CD14-positive monocyte (primary cell): Measurements from ENCODE around the gene TEPSIN. TPM values are rescaled to one million over a fixed set of nuclear protein-coding genes. Genes with fewer than 3 reads are reported as not detected.

ENCODE experiments used
- DNase-seq, 3 donors: peaks; one replicate each; pipeline ENCODE4 v3.0.0-alpha.2; 2011 to 2022
- H2AFZ ChIP-seq: 2 replicates; pipeline ENCODE4 v1.6.0; 2012; ENCODE audit warnings: mild to moderate bottlenecking, low read depth, low read length, inconsistent platforms; ENCODE audit not compliant: insufficient read depth, poor library complexity, severe bottlenecking
- H3K27ac ChIP-seq, 2 donors: 1 replicate in 1 of 2; 2 replicates in 1 of 2; pipeline ENCODE4 v1.5.1; 2012 to 2013; ENCODE audit warnings: low read length in 2 of 2, control low read depth in 1 of 2, inconsistent platforms in 1 of 2, low read depth in 1 of 2, mild to moderate bottlenecking in 1 of 2
- H3K27me3 ChIP-seq, 2 donors: one replicate each; pipeline versions ENCODE4 v1.6.0 to v1.6.1; 2011 to 2013; ENCODE audit warnings: low read length in 2 of 2; ENCODE audit not compliant: control insufficient read depth in 2 of 2, insufficient read depth in 2 of 2
- H3K36me3 ChIP-seq, 2 donors: replicated peaks in 1 of 2; 1 replicate in 1 of 2; 2 replicates in 1 of 2; pipeline versions ENCODE4 v1.5.1 to v1.6.1; 2012 to 2013; ENCODE audit warnings: low read length in 2 of 2, control low read depth in 1 of 2, inconsistent platforms in 1 of 2, mild to moderate bottlenecking in 1 of 2; ENCODE audit not compliant: insufficient read depth in 2 of 2, control insufficient read depth in 1 of 2
- H3K4me1 ChIP-seq, 2 donors: 1 replicate in 1 of 2; 2 replicates in 1 of 2; pipeline versions ENCODE4 v1.5.1 to v1.6.1; 2012 to 2013; ENCODE audit warnings: low read length in 2 of 2, control low read depth in 1 of 2, inconsistent platforms in 1 of 2, mild to moderate bottlenecking in 1 of 2, moderate library complexity in 1 of 2; ENCODE audit not compliant: insufficient read depth in 2 of 2, control insufficient read depth in 1 of 2
- H3K4me2 ChIP-seq: replicated peaks from 2 replicates; pipeline ENCODE3; 2012; ENCODE audit warnings: low read length, moderate library complexity, mild to moderate bottlenecking; ENCODE audit not compliant: poor library complexity, severe bottlenecking; ENCODE audit errors: extremely low read depth
- H3K4me3 ChIP-seq, 3 experiments: fragments of 200-600 bp in 1 of 3; sonication (generic) in 1 of 3; replicated peaks in 1 of 3; 1 replicate in 2 of 3; 2 replicates in 1 of 3; pipeline ENCODE4 v1.5.1; 2011 to 2013; ENCODE audit warnings: low read length in 3 of 3, mild to moderate bottlenecking in 3 of 3, control low read depth in 2 of 3, low read depth in 2 of 3, inconsistent platforms in 1 of 3, moderate library complexity in 1 of 3
- H3K79me2 ChIP-seq: 2 replicates; pipeline ENCODE4 v1.6.0; 2012; ENCODE audit warnings: mild to moderate bottlenecking, control low read depth, inconsistent platforms, low read length, moderate library complexity; ENCODE audit not compliant: insufficient read depth
- H3K9ac ChIP-seq: 2 replicates; pipeline ENCODE4 v1.6.0; 2017; ENCODE audit warnings: low read length, mild to moderate bottlenecking; ENCODE audit not compliant: insufficient read depth, poor library complexity, severe bottlenecking
- H3K9me3 ChIP-seq, 2 donors: replicated peaks in 1 of 2; 1 replicate in 1 of 2; 2 replicates in 1 of 2; pipeline versions ENCODE4 v1.5.1 to v1.6.1; 2012 to 2013; ENCODE audit warnings: low read length in 2 of 2, control low read depth in 1 of 2; ENCODE audit not compliant: control insufficient read depth in 1 of 2, insufficient read depth in 1 of 2
- H4K20me1 ChIP-seq: 2 replicates; pipeline ENCODE4 v1.6.0; 2012; ENCODE audit warnings: mild to moderate bottlenecking, low read length, control low read depth, moderate library complexity; ENCODE audit not compliant: insufficient read depth
- H3K27ac Mint-ChIP-seq, 7 donors: one replicate each; pipeline ENCODE4 v1.8.0; 2020; ENCODE audit warnings: mild to moderate bottlenecking in 7 of 7, mixed read lengths in 7 of 7, moderate library complexity in 6 of 7, inconsistent platforms in 2 of 7
- H3K27me3 Mint-ChIP-seq, 3 donors: one replicate each; pipeline ENCODE4 v1.8.0; 2021 to 2022; ENCODE audit warnings: low read depth in 3 of 3, mild to moderate bottlenecking in 3 of 3, mixed read lengths in 3 of 3, moderate library complexity in 3 of 3, inconsistent platforms in 1 of 3
- H3K36me3 Mint-ChIP-seq, 2 donors: one replicate each; pipeline ENCODE4 v1.8.0; 2020; ENCODE audit warnings: mixed read lengths in 2 of 2, inconsistent platforms in 1 of 2, mild to moderate bottlenecking in 1 of 2
- H3K4me1 Mint-ChIP-seq: one replicate; pipeline ENCODE4 v1.8.0; 2020; ENCODE audit warnings: mild to moderate bottlenecking, mixed read lengths
- H3K4me3 Mint-ChIP-seq, 2 donors: one replicate each; pipeline ENCODE4 v1.8.0; 2020; ENCODE audit warnings: mild to moderate bottlenecking in 2 of 2, mixed read lengths in 2 of 2, moderate library complexity in 1 of 2
- H3K9me3 Mint-ChIP-seq, 7 donors: one replicate each; pipeline ENCODE4 v1.8.0; 2020 to 2022; ENCODE audit warnings: mixed read lengths in 7 of 7, mild to moderate bottlenecking in 6 of 7, moderate library complexity in 6 of 7, inconsistent platforms in 2 of 7
- WGBS: methylation state at CpG from one replicate; pipeline ENCODE4 v1.1.5; 2013; ENCODE audit warnings: missing lambda C conversion rate; ENCODE audit not compliant: insufficient coverage; 5-methylcytosine and 5-hydroxymethylcytosine counted together
- intact Hi-C, 2 donors: fragments of 100-400 bp; cut with micrococcal nuclease; formaldehyde crosslinking; loops; one replicate each; pipeline versions ENCODE4 v1.15.0 to v1.15.1; 2023
- polyA plus RNA-seq, 3 donors: library from polyadenylated mRNA; depleted of rRNA in 1 of 3; unstranded in 2 of 3; stranded (reverse) in 1 of 3; fragments of 300-500 nt in 2 of 3; fragments of >200 nt in 1 of 3; fragmentation: Illumina TruSeq in 2 of 3; gene quantifications; 1 replicate in 2 of 3; 2 replicates in 1 of 3; pipeline ENCODE4 v1.2.3, GENCODE V29; 2012 to 2021
- TF ChIP-seq, protein P1 (sequence below): fragments of 200-600 bp; IDR thresholded peaks from one replicate; pipeline ENCODE4 v1.8.0; 2022; ENCODE audit warnings: antibody characterized with exemption, mild to moderate bottlenecking

TEPSIN gene
- polyA plus RNA-seq, 3 donors, result 3.4 to 136 (median 4.5) TPM

DNA sequence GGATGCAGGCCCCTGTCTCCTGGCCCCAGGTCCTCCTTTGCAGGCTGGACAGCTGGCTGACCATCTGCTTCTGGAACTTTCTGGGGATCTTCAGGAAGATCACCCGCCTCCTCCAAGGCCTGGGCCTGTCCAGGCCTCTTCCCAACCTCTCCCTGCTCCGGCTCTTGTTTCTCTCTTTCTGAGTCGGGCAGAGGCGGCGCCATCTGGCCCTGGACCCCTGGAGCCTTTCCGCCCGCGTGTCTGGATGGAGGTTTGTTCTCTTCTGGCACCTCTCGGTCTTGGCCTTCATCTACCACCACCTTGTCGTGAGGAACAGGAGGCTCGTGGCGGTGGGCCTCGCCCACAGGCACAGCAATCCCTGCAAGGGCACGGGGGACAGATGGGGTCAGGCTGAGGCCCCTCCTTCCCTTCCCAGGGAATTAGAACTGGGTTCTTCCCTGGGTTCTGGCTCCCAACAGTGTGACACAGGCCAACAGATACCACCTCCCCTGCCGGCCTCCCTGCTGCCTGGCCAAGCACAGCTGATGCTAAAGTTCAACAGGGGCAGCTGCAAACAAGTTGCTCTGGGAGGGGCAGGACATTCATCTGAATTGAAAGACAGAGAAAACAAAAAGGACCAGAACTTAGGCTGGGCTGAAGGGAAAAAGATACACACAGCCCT, 13.6 kb upstream of the TEPSIN start:
- Histone ChIP-seq H3K36me3 (peaks cover 47 to 64% of the 10 kb centered on the region in 2 donors), H3K9me3 (no peaks in the 10 kb centered on the region), H3K4me3 (no peak overlapping the region), H3K9ac (no peak overlapping the region), H4K20me1 (peaks cover 79% of the 10 kb centered on the region), H3K79me2 (peaks cover 22% of the 10 kb centered on the region), H3K27me3 (no peaks in the 10 kb centered on the region), H3K4me1 (peaks cover 18 to 22% of the 10 kb centered on the region in 2 donors), H3K27ac (no peak overlapping the region), H2AFZ (no peak overlapping the region), H3K4me2 (no peak overlapping the region)
- H3K4me3 Mint-ChIP-seq, result no peak overlapping the region
- peaks cover 0 to 2% (median 0%) of the 10 kb centered on the region in 3 donors for H3K27me3 Mint-ChIP-seq
- TF ChIP-seq, protein P1, sequence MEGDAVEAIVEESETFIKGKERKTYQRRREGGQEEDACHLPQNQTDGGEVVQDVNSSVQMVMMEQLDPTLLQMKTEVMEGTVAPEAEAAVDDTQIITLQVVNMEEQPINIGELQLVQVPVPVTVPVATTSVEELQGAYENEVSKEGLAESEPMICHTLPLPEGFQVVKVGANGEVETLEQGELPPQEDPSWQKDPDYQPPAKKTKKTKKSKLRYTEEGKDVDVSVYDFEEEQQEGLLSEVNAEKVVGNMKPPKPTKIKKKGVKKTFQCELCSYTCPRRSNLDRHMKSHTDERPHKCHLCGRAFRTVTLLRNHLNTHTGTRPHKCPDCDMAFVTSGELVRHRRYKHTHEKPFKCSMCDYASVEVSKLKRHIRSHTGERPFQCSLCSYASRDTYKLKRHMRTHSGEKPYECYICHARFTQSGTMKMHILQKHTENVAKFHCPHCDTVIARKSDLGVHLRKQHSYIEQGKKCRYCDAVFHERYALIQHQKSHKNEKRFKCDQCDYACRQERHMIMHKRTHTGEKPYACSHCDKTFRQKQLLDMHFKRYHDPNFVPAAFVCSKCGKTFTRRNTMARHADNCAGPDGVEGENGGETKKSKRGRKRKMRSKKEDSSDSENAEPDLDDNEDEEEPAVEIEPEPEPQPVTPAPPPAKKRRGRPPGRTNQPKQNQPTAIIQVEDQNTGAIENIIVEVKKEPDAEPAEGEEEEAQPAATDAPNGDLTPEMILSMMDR, result no peak
- H3K9me3 Mint-ChIP-seq, result peaks cover 0 to 5% (median 0%) of the 10 kb centered on the region in 7 donors
- 93% methylated on average over 5 of the region's 15 CpGs for WGBS
- intact Hi-C loops, result loop anchor here in 1 of 2 donors (5.0 kb wide), 1 partner anchor 350 kb away; no protein-coding TSS in a partner anchor
- H3K36me3 Mint-ChIP-seq, result peaks cover 51 to 69% of the 10 kb centered on the region in 2 donors
- no peak for DNase-seq
- peaks cover 27% of the 10 kb centered on the region for H3K4me1 Mint-ChIP-seq
- H3K27ac Mint-ChIP-seq, result peak overlapping the region in 2 of 7 donors; percentile 20 to 62

GRCh38 chr17:81251709-81252301, 12.9 kb upstream of the TEPSIN start:
- Mint-ChIP-seq H3K4me3 (no peak overlapping the region), H3K9me3 (peaks cover 0 to 5% (median 0%) of the 10 kb centered on the region in 7 donors), H3K27ac (peak overlapping the region in 1 of 7 donors; percentile 62), H3K4me1 (peaks cover 27% of the 10 kb centered on the region), H3K36me3 (peaks cover 48 to 69% of the 10 kb centered on the region in 2 donors), H3K27me3 (peaks cover 0 to under 1% (median 0%) of the 10 kb centered on the region in 3 donors)
- Histone ChIP-seq H3K4me1 (peaks cover 18 to 22% of the 10 kb centered on the region in 2 donors), H2AFZ (no peak overlapping the region), H3K4me2 (no peak overlapping the region), H3K79me2 (peaks cover 22% of the 10 kb centered on the region), H3K4me3 (no peak overlapping the region), H3K9ac (no peak overlapping the region), H3K27ac (no peak overlapping the region), H3K36me3 (peaks cover 47 to 64% of the 10 kb centered on the region in 2 donors), H4K20me1 (peaks cover 81% of the 10 kb centered on the region), H3K9me3 (no peaks in the 10 kb centered on the region), H3K27me3 (no peaks in the 10 kb centered on the region)
- TF ChIP-seq, protein P1, result no peak
- DNase-seq, result no peak
- WGBS, result 90% methylated on average over 27 of the region's 29 CpGs
- intact Hi-C loops, result loop anchor here (1.0 to 5.0 kb wide), 2 partner anchors 348 to 350 kb away; no protein-coding TSS in a partner anchor
